ENCODE data around the gene CLINT1.

GRCh38 chr5:157766902-157767301, 92.0 kb downstream of the CLINT1 start:
- no peak for TF ChIP-seq RCOR1 (IDR thresholded peaks at IDR 0.05; ENCODE audit: insufficient replicate concordance, low read length)
- no peak for TF ChIP-seq MAFK (IDR thresholded peaks at IDR 0.05; ENCODE audit: low read depth, low read length)
- TF ChIP-seq BHLHE40 (IDR thresholded peaks at IDR 0.05; ENCODE audit: low read depth, low read length) = no peak
- no peak for TF ChIP-seq CEBPB (IDR thresholded peaks at IDR 0.05; ENCODE audit: low read depth, low read length)
- TF ChIP-seq CTCF (conservative IDR thresholded peaks at IDR 0.05; ENCODE audit: low read depth, low read length) = no peak
- TF ChIP-seq POLR2A (IDR thresholded peaks at IDR 0.05; ENCODE audit: low read depth, low read length) = no peak
- TF ChIP-seq CHD1 (IDR thresholded peaks at IDR 0.05; ENCODE audit: low read depth, low read length) = no peak
- TF ChIP-seq ELK1 (IDR thresholded peaks at IDR 0.05; ENCODE audit: borderline replicate concordance, low read depth, low read length) = no peak
- TF ChIP-seq NFE2L2 (IDR thresholded peaks at IDR 0.05; ENCODE audit: low read depth, low read length) = no peak
- no peak for TF ChIP-seq RAD21 (IDR thresholded peaks at IDR 0.05; ENCODE audit: low read length)
- TF ChIP-seq SMC3 (IDR thresholded peaks at IDR 0.05; ENCODE audit: low read depth, low read length) = no peak
- TF ChIP-seq MAZ (IDR thresholded peaks at IDR 0.05; ENCODE audit: borderline replicate concordance, low read depth, low read length) = no peak
- TF ChIP-seq RFX5 (IDR thresholded peaks at IDR 0.05; ENCODE audit: low read depth, low read length) = no peak
- TF ChIP-seq MXI1 (IDR thresholded peaks at IDR 0.05; ENCODE audit: borderline replicate concordance, low read depth, low read length) = no peak

Data from IMR-90 (cell line).